Vagina (tissue), 2 donors: ENCODE data around the gene TESMIN. TPM values are rescaled to one million over a fixed set of nuclear protein-coding genes. Genes with fewer than 3 reads are reported as not detected.

Experiments
- DNase-seq, 2 donors: peaks; one replicate each; pipeline ENCODE4 v3.0.0-alpha.2; 2017; ENCODE audit errors: extremely low spot score in 2 of 2
- H3K27ac ChIP-seq: fragments of 200-600 bp; sonication (generic); one replicate; pipeline ENCODE4 v1.5.1; 2019
- H3K27me3 ChIP-seq: fragments of 200-600 bp; sonication (generic); one replicate; pipeline ENCODE4 v1.5.1; 2019
- H3K36me3 ChIP-seq, 2 donors: fragments of 200-600 bp; sonication (generic); one replicate each; pipeline ENCODE4 v1.5.1; 2017 to 2019
- H3K4me1 ChIP-seq: fragments of 200-600 bp; sonication (generic); one replicate; pipeline ENCODE4 v1.5.1; 2019
- H3K4me3 ChIP-seq, 2 donors: fragments of 200-600 bp; sonication (generic); 1 replicate in 1 of 2; 2 replicates in 1 of 2; pipeline ENCODE4 v1.5.1; 2016 to 2019
- H3K9me3 ChIP-seq: fragments of 200-600 bp; sonication (generic); one replicate; pipeline ENCODE4 v1.5.1; 2019
- POLR2A ChIP-seq, 2 donors: fragments of 450-650 bp; IDR thresholded peaks; one replicate each; pipeline ENCODE4 v1.6.1; 2017; ENCODE audit warnings: antibody characterized with exemption in 2 of 2, mild to moderate bottlenecking in 2 of 2, moderate library complexity in 2 of 2
- POLR2AphosphoS5 ChIP-seq, 2 donors: sonication (generic); formaldehyde crosslinking; IDR thresholded peaks; one replicate each; pipeline ENCODE4 v1.9.0; 2017; ENCODE audit warnings: antibody characterized with exemption in 2 of 2, mild to moderate bottlenecking in 2 of 2, low read depth in 1 of 2; ENCODE audit not compliant: insufficient read depth in 1 of 2
- intact Hi-C: fragments of 100-400 bp; cut with DNase I; formaldehyde crosslinking; loops from one replicate; pipeline ENCODE4 v1.15.1; 2023
- total RNA-seq: library from RNA; depleted of rRNA; stranded (reverse); fragments of >200 nt; gene quantifications from one replicate; pipeline ENCODE4 v1.2.3, GENCODE V29; 2016
- TF ChIP-seq, protein P1 (sequence below), 3 experiments: fragments of 450-650 bp in 2 of 3; fragments of 200-600 bp in 1 of 3; sonication (generic) in 1 of 3; IDR thresholded peaks; one replicate each; pipeline ENCODE4 v1.5.1; 2017 to 2019; ENCODE audit warnings: antibody characterized with exemption in 3 of 3, mild to moderate bottlenecking in 2 of 3, moderate library complexity in 2 of 3

The TESMIN gene
- total RNA-seq, 1 donor from 2014 or later: 8.3 TPM

DNA sequence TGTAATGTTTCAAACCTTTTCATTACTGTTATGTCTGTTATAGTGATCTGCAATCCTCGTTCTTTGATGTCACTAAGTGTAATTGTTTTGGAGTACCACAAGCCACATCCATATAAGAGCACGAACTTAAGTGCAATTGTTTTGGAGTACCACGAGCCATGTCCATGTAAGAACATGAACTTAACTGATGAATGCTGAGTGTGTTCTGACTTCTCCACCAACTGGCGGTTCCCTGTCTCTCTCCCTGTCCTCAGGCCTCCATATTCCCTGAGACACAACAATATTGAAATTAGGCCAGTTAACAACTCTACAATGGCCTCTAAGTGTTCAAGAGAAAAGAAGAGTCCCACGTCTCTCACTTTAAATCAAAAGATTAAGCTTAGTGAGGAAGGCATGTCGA, 23.5 kb downstream of the TESMIN start:
- peak in 1 of 2 donors; percentile 27 for DNase-seq
- Histone ChIP-seq H3K27ac (no peak overlapping the region), H3K4me3 (no peak overlapping the region), H3K9me3 (no peaks in the 10 kb centered on the region), H3K36me3 (no peaks in the 10 kb centered on the region), H3K27me3 (no peaks in the 10 kb centered on the region), H3K4me1 (no peaks in the 10 kb centered on the region)
- TF ChIP-seq, protein P1, sequence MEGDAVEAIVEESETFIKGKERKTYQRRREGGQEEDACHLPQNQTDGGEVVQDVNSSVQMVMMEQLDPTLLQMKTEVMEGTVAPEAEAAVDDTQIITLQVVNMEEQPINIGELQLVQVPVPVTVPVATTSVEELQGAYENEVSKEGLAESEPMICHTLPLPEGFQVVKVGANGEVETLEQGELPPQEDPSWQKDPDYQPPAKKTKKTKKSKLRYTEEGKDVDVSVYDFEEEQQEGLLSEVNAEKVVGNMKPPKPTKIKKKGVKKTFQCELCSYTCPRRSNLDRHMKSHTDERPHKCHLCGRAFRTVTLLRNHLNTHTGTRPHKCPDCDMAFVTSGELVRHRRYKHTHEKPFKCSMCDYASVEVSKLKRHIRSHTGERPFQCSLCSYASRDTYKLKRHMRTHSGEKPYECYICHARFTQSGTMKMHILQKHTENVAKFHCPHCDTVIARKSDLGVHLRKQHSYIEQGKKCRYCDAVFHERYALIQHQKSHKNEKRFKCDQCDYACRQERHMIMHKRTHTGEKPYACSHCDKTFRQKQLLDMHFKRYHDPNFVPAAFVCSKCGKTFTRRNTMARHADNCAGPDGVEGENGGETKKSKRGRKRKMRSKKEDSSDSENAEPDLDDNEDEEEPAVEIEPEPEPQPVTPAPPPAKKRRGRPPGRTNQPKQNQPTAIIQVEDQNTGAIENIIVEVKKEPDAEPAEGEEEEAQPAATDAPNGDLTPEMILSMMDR (IDR thresholded peaks at IDR 0.05): no peak
- TF ChIP-seq POLR2A (IDR thresholded peaks at IDR 0.05): no peak
- no peak for TF ChIP-seq POLR2AphosphoS5 (IDR thresholded peaks at IDR 0.05; ENCODE audit: insufficient read depth in 1 of 2, low read depth in 1 of 2)
- intact Hi-C loops: no loop called here

DNA sequence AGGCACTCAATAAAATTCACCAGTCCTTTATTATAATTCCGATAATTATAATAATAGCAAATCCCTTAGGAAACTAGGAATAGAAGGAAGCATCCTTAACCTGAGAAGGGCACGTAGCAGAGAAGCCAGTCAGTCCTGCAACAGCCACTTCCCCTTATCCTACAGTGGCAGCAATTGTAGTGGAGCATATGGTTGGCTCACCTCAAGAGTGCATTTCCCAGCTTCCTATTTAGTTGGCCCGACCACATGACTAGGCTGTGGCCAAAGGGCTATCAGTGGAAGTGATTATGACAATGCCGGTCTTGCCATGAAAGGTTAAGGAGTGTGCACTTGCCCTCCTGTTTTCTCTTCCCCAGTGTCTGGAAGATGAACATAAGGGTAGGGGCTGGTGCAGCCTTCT, 27.0 kb downstream of the TESMIN start:
- Histone ChIP-seq H3K9me3 (no peaks in the 10 kb centered on the region), H3K4me1 (no peaks in the 10 kb centered on the region)
- TF ChIP-seq, protein P1 (IDR thresholded peaks at IDR 0.05): no peak
- TF ChIP-seq POLR2A (IDR thresholded peaks at IDR 0.05) (no peak), POLR2AphosphoS5 (IDR thresholded peaks at IDR 0.05; ENCODE audit: insufficient read depth in 1 of 2, low read depth in 1 of 2) (no peak)

DNA sequence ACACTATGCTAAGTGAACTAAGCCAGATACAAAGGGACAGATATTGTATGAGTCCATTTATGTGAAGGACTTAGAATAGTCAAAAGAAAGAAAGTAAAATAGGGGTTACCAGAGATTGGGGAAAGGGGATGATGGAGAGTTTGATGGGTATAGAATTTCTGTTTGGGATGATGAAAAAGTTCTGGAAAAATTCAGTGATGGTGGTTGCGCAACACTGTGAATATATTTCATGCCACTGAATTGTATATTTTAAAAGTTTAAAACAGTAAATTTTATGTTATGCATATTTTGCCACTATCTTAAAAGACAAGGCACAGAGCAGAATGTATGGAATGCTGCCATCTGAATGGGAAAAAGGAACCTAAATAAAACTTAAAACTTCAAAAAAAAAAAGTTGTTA, 29.2 kb downstream of the TESMIN start:
- no peaks in the 10 kb centered on the region for H3K9me3 ChIP-seq
- intact Hi-C loops: no loop called here
- H3K4me1 ChIP-seq: no peaks in the 10 kb centered on the region
- H3K27ac ChIP-seq: no peak overlapping the region
- no peaks in the 10 kb centered on the region for H3K36me3 ChIP-seq
- TF ChIP-seq POLR2AphosphoS5 (IDR thresholded peaks at IDR 0.05; ENCODE audit: insufficient read depth in 1 of 2, low read depth in 1 of 2): no peak
- DNase-seq: no peak
- no peaks in the 10 kb centered on the region for H3K27me3 ChIP-seq
- H3K4me3 ChIP-seq: no peak overlapping the region

More for the DNA sequence above, 27.0 kb downstream of the TESMIN start:
- Histone ChIP-seq H3K36me3 (no peaks in the 10 kb centered on the region), H3K27me3 (no peaks in the 10 kb centered on the region), H3K4me3 (no peak overlapping the region), H3K27ac (no peak overlapping the region)
- intact Hi-C loops: no loop called here
- no peak for DNase-seq

DNA sequence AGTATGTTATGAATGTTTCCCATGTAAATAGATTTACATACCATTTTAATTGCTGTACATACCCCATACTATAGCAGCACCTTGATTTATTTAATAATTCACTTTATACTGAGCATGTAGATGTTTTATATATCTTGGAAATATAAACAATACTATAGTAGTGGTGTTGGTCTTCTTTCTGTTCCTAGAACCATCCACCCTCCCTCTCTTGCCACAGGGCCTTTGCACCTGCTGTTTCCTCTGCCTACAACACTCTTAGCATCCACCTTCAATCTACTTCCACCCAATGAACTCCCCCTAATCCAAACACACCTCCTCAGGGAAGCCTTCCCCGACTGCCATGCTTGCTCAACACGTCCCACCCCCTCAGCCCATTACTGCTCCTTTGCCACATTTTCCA, 30.2 kb downstream of the TESMIN start:
- H3K4me1 ChIP-seq: no peaks in the 10 kb centered on the region
- H3K9me3 ChIP-seq: no peaks in the 10 kb centered on the region
- H3K36me3 ChIP-seq: no peaks in the 10 kb centered on the region
- TF ChIP-seq, protein P1 (IDR thresholded peaks at IDR 0.05): no peak
- TF ChIP-seq POLR2AphosphoS5 (IDR thresholded peaks at IDR 0.05; ENCODE audit: insufficient read depth in 1 of 2, low read depth in 1 of 2) (no peak), POLR2A (IDR thresholded peaks at IDR 0.05) (no peak)
- DNase-seq: no peak
- H3K27me3 ChIP-seq: no peaks in the 10 kb centered on the region
- H3K27ac ChIP-seq: no peak overlapping the region
- intact Hi-C loops: no loop called here
- H3K4me3 ChIP-seq: no peak overlapping the region

DNA sequence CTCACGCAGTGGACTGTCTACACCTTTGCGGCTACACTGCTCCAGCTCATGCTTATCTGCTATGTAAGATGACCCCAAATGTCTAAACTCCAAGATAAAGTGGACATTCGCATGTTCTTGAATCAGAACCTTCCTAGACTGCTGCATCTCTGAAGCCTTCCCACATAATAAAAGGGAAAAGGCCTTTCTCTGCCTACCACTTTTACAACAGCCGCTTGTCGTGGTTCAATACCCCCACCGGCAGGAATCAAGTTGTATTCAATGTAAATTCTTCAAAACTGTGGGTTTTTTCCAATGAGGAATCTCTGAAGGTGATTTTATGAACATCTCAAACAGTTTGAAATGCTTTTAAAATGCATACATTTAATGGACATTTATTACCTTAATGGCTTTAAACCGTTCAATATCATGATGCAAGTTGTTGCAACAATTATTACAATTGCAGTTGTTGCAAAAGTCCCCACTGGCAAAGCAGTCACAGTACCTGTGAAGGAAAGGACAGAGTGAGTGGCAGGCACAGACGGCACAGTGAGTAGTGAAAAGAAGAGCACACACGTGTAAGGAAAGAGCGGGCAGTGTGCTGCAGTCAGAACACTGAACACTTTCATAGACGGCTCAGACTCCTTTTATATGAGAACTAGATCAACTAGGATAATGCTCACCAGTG, 35.7 kb downstream of the TESMIN start:
- TF ChIP-seq, protein P1 (IDR thresholded peaks at IDR 0.05): no peak
- no peak for TF ChIP-seq POLR2A (IDR thresholded peaks at IDR 0.05)
- TF ChIP-seq POLR2AphosphoS5 (IDR thresholded peaks at IDR 0.05; ENCODE audit: insufficient read depth in 1 of 2, low read depth in 1 of 2): no peak
- H3K4me1 ChIP-seq: no peaks in the 10 kb centered on the region
- DNase-seq: no peak
- no peak overlapping the region for H3K27ac ChIP-seq
- intact Hi-C loops: no loop called here
- no peaks in the 10 kb centered on the region for H3K9me3 ChIP-seq
- H3K4me3 ChIP-seq: no peak overlapping the region
- no peaks in the 10 kb centered on the region for H3K36me3 ChIP-seq
- no peaks in the 10 kb centered on the region for H3K27me3 ChIP-seq
